Progenitor cell of endocrine pancreas (in vitro differentiated cells): Measurements from ENCODE around the gene SMARCA4. TPM values are rescaled to one million over a fixed set of nuclear protein-coding genes. Genes with fewer than 3 reads are reported as not detected.

ENCODE experiments used
- DNase-seq: peaks from one replicate; pipeline ENCODE4 v3.0.0; 2021; ENCODE audit warnings: low spot score; ENCODE audit not compliant: unreplicated experiment
- H3K27ac Mint-ChIP-seq: 2 replicates; pipeline ENCODE4 v1.8.0; 2021; ENCODE audit warnings: mild to moderate bottlenecking, moderate library complexity, mixed read lengths
- H3K27me3 Mint-ChIP-seq: 2 replicates; pipeline ENCODE4 v1.8.0; 2021; ENCODE audit warnings: mixed read lengths
- H3K36me3 Mint-ChIP-seq: 2 replicates; pipeline ENCODE4 v1.8.0; 2022; ENCODE audit warnings: mixed read lengths; ENCODE audit not compliant: insufficient read depth
- H3K4me1 Mint-ChIP-seq: 2 replicates; pipeline ENCODE4 v1.8.0; 2021; ENCODE audit warnings: low read depth, mixed read lengths
- H3K4me3 Mint-ChIP-seq: 2 replicates; pipeline ENCODE4 v1.8.0; 2021; ENCODE audit warnings: low read depth, mild to moderate bottlenecking, moderate library complexity, mixed read lengths
- H3K9me3 Mint-ChIP-seq: 2 replicates; pipeline ENCODE4 v1.8.0; 2021; ENCODE audit warnings: low read depth, mixed read lengths
- total RNA-seq: library from RNA; stranded (reverse); gene quantifications from 2 replicates; pipeline ENCODE4 v1.2.1, GENCODE V29; 2021
- TF ChIP-seq, protein P1 (sequence below): fragments of 200-600 bp; sonication (generic); IDR thresholded peaks from one replicate; pipeline ENCODE4 v1.5.0; 2021; ENCODE audit warnings: antibody characterized with exemption, mild to moderate bottlenecking; ENCODE audit not compliant: unreplicated experiment

Gene SMARCA4
- total RNA-seq, 1 donor from 2014 or later, result 334 TPM

DNA sequence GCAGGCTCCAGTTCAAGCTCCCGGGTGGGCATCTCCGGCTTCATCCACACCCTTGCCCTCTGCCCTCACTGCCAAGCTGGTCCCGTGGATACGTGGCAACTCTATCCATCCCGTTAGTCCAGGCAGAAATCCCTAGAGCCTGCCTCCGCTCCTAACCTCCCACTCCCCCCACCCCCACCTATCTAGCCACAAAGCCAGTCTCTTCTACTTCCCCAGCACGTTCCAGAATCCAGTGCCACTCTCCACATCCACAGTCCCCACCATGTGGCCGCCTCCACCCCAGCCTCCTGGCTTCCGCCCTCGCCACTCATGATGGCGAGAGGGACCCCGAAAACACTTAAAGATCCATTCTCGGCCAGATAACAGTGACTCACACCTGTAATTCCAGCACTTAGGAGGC is 36.2 kb upstream of the SMARCA4 start:
- H3K36me3 Mint-ChIP-seq, result peaks cover 8% of the 10 kb centered on the region
- no peaks in the 10 kb centered on the region for H3K27me3 Mint-ChIP-seq
- peak overlapping the region; percentile 31 for H3K27ac Mint-ChIP-seq
- H3K9me3 Mint-ChIP-seq, result no peaks in the 10 kb centered on the region
- H3K4me3 Mint-ChIP-seq, result no peak overlapping the region
- no peak for DNase-seq
- TF ChIP-seq, protein P1, sequence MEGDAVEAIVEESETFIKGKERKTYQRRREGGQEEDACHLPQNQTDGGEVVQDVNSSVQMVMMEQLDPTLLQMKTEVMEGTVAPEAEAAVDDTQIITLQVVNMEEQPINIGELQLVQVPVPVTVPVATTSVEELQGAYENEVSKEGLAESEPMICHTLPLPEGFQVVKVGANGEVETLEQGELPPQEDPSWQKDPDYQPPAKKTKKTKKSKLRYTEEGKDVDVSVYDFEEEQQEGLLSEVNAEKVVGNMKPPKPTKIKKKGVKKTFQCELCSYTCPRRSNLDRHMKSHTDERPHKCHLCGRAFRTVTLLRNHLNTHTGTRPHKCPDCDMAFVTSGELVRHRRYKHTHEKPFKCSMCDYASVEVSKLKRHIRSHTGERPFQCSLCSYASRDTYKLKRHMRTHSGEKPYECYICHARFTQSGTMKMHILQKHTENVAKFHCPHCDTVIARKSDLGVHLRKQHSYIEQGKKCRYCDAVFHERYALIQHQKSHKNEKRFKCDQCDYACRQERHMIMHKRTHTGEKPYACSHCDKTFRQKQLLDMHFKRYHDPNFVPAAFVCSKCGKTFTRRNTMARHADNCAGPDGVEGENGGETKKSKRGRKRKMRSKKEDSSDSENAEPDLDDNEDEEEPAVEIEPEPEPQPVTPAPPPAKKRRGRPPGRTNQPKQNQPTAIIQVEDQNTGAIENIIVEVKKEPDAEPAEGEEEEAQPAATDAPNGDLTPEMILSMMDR, result no peak
- peaks cover 11% of the 10 kb centered on the region for H3K4me1 Mint-ChIP-seq

DNA sequence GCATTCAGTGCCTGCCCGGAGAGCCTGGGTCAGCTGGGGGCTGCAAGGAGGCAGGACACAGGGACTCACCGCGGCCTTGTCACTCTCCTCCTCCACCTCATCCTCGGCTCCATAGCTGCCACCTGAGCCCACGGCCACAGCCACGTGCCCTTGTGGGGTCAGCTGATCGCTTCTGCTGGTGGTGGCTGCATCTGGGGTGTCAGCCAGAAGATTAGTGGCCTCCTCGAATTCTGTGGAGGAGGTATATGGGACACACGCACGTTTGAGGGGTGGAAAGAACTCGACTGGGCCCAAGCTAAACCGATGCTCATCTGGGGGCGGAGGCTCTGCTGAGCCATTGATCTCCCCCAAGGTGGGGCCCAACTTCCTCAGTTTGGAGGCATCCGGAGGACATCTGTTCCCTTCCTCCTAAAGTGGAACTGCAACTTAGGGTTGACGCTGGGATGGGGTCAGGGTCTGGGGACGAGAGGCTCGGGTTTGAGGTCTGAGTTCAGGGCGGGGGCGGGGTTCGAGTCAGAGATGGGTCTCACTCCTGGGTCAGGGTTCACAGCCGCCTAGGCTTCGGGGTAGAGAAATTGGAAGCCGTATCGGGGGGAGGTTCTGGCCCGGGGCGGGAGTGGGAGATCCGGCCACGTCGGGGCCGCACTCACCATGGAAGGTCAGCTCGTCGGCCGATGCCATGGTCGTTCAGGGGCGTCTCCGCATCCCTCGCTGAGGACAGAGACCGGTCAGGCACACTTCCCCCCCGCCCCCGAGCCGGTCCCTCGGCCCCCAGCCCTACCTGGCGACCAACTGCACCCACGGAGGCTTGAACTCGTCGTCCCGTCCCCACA is 32.9 kb upstream of the SMARCA4 start:
- Mint-ChIP-seq H3K36me3 (peaks cover 7% of the 10 kb centered on the region), H3K27me3 (no peaks in the 10 kb centered on the region), H3K27ac (peak overlapping the region; percentile 91), H3K9me3 (no peaks in the 10 kb centered on the region), H3K4me3 (peak overlapping the region; percentile 94), H3K4me1 (peaks cover 12% of the 10 kb centered on the region)
- TF ChIP-seq, protein P1, result no peak
- DNase-seq, result no peak

DNA sequence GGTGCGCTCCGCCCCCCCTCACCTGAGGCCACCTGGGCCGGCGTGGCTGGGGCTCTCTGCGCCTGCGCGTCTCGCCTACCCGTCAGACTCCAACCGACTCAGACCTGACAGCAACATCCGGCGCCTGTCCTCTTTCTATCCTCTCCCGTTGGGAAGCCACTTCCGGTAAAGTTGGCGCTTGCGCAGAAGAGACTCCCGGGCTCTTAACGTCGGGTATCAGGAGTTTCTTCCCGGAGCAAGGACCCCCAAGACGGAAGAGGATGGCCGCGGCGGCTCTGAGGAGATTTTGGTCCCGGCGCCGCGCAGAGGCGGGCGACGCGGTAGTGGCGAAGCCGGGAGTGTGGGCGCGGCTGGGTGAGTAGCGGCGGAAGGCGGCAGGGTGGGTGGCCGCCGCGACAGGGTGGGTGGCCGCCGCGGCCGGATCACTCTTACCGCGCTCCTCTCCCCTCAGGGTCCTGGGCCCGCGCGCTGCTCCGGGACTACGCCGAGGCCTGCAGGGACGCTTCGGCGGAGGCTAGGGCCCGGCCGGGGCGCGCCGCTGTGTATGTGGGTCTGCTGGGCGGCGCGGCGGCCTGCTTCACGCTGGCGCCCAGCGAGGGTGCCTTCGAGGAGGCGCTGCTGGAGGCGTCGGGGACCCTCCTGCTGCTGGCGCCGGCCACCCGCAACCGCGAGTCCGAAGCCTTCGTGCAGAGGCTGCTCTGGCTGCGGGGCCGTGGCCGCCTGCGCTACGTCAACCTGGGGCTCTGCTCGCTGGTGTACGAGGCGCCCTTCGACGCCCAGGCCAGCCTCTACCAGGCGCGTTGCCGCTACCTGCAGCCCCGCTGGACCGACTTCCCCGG is 32.0 kb upstream of the SMARCA4 start, which contains the start of the genes TIMM29 and YIPF2:
Gene TIMM29, plus strand, starts transcription at position 249 of the 839 bp plus-strand sequence. Its CDS starts 12 bp downstream, at position 261.
Gene YIPF2, minus strand, starts transcription at position 77 of the 839 bp plus-strand sequence. CDS start 229 bp downstream, outside the sequence.
- Mint-ChIP-seq H3K27me3 (no peaks in the 10 kb centered on the region), H3K4me3 (peak within 1 kb of the TSS; percentile 94), H3K36me3 (peaks cover 7% of the 10 kb centered on the region), H3K27ac (peak within 1 kb of the TSS; percentile 96), H3K4me1 (peaks cover 12% of the 10 kb centered on the region), H3K9me3 (no peaks in the 10 kb centered on the region)
- DNase-seq, result peak; percentile 95
- TF ChIP-seq, protein P1, result no peak

DNA sequence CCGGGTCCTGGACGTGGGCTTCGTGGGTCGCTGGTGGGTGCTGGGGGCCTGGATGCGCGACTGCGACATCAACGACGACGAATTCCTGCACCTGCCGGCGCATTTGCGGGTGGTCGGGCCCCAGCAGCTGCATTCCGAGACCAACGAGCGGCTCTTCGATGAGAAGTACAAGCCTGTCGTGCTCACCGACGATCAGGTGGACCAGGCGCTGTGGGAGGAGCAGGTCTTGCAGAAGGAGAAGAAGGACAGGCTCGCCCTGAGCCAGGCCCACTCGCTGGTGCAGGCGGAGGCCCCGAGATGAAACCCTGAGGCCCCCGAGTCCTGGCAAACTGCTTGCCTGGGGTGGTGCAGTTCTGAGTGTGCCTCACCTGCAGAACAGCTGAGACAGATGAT is 31.4 kb upstream of the SMARCA4 start:
- Mint-ChIP-seq H3K27ac (peak overlapping the region; percentile 87), H3K27me3 (no peaks in the 10 kb centered on the region), H3K4me1 (peaks cover 12% of the 10 kb centered on the region), H3K36me3 (peaks cover 7% of the 10 kb centered on the region), H3K4me3 (peak overlapping the region; percentile 94), H3K9me3 (no peaks in the 10 kb centered on the region)
- TF ChIP-seq, protein P1, result no peak
- no peak for DNase-seq

DNA sequence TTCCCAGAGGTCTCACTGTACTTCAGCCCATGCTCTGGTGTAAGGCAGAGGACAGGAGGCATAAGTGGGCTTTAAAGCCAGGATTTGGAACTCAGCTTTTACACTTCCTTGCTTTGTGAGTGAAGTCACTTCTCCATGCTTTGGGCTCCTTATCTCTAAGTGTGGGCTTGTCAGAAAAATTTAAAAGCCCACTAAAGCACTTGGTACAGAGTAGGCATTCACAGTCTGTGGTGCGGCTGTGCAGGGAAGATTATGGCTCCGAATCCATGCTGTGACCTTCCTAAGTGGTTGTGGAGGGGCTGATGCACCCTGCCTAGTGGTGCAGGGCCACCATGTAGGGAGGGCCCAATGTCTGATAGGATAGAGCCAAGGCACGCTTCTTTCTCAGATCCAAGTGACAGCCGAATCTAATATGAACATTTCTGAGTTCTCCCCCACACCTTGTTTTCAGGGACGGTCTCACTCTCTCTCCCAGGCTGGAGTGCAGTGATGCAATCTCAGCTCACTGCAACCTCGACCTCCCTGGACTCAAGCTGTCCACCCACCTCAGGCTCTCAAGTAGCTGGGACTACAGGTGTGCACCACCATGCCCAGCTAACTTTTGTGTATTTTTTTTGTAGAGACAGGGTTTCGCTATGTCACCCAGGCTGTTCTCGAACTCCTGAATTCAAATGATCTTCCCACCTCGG is 25.3 kb upstream of the SMARCA4 start:
- no peaks in the 10 kb centered on the region for H3K9me3 Mint-ChIP-seq
- H3K4me1 Mint-ChIP-seq, result peaks cover 22% of the 10 kb centered on the region
- no peak for DNase-seq
- no peak overlapping the region for H3K4me3 Mint-ChIP-seq
- TF ChIP-seq, protein P1, result no peak
- peaks cover 2% of the 10 kb centered on the region for H3K36me3 Mint-ChIP-seq
- H3K27me3 Mint-ChIP-seq, result no peaks in the 10 kb centered on the region
- H3K27ac Mint-ChIP-seq, result no peak overlapping the region
